RWPE2 (cell line): ENCODE results near the gene CCNE1.
A peak's percentile ranks its signal among the peaks of the same experiment; 100 is the strongest.

ENCODE experiments used
- ATAC-seq: fragments of 200-7000 bp; cut with Tn5 transposase; 3 replicates; pipeline ENCODE4 v1.9.1; 2021; ENCODE audit warnings: low read depth
- DNase-seq: peaks from one replicate; pipeline ENCODE4 v3.0.0-alpha.2; 2020; ENCODE audit warnings: low spot score
- H3K27ac ChIP-seq: fragments of 450-650 bp; 2 replicates; pipeline ENCODE4 v1.5.1; 2017; ENCODE audit warnings: mild to moderate bottlenecking; ENCODE audit not compliant: poor library complexity, severe bottlenecking
- H3K27me3 ChIP-seq: fragments of 250-450 bp; sonication (Bioruptor Pico); 2 replicates; pipeline ENCODE4 v1.5.1; 2021; ENCODE audit warnings: mild to moderate bottlenecking, moderate library complexity; ENCODE audit not compliant: insufficient read depth, poor library complexity, severe bottlenecking
- H3K36me3 ChIP-seq: fragments of 250-450 bp; sonication (Bioruptor Pico); 2 replicates; pipeline ENCODE4 v1.5.1; 2020; ENCODE audit warnings: low read depth, mild to moderate bottlenecking, moderate library complexity
- H3K4me1 ChIP-seq: fragments of 250-450 bp; sonication (Bioruptor Pico); 2 replicates; pipeline ENCODE4 v1.5.1; 2021; ENCODE audit warnings: mild to moderate bottlenecking, moderate library complexity; ENCODE audit not compliant: insufficient read depth, poor library complexity, severe bottlenecking
- H3K4me3 ChIP-seq: fragments of 250-450 bp; sonication (Bioruptor Pico); 2 replicates; pipeline ENCODE4 v1.5.1; 2021; ENCODE audit warnings: mild to moderate bottlenecking, moderate library complexity; ENCODE audit not compliant: severe bottlenecking
- H3K9me3 ChIP-seq: fragments of 250-450 bp; sonication (Bioruptor Pico); 2 replicates; pipeline ENCODE4 v1.5.1; 2021; ENCODE audit warnings: mild to moderate bottlenecking, moderate library complexity; ENCODE audit not compliant: severe bottlenecking
- CTCF ChIP-seq: fragments of 450-650 bp; IDR thresholded peaks from one replicate; pipeline ENCODE4 v1.5.1; 2017; ENCODE audit warnings: mild to moderate bottlenecking, moderate library complexity; ENCODE audit not compliant: poor library complexity, severe bottlenecking

The CCNE1 gene

GRCh38 chr19:29837996-29838395 is 26.2 kb downstream of the CCNE1 start:
- TF ChIP-seq CTCF, result no peak
- Histone ChIP-seq H3K36me3 (no peaks in the 10 kb centered on the region), H3K9me3 (no peaks in the 10 kb centered on the region), H3K4me3 (no peak overlapping the region), H3K27me3 (no peaks in the 10 kb centered on the region), H3K27ac (no peak overlapping the region), H3K4me1 (peaks cover 8% of the 10 kb centered on the region)
- ATAC-seq (no peak), DNase-seq (no peak)

GRCh38 chr19:29840066-29840950 is 28.5 kb downstream of the CCNE1 start:
- H3K9me3 ChIP-seq, result no peaks in the 10 kb centered on the region
- H3K4me3 ChIP-seq, result no peak overlapping the region
- H3K27ac ChIP-seq, result no peak overlapping the region
- no peaks in the 10 kb centered on the region for H3K36me3 ChIP-seq
- TF ChIP-seq CTCF, result no peak
- DNase-seq (no peak), ATAC-seq (no peak)
- no peaks in the 10 kb centered on the region for H3K27me3 ChIP-seq
- peaks cover 8% of the 10 kb centered on the region for H3K4me1 ChIP-seq

GRCh38 chr19:29841209-29841558 is 29.4 kb downstream of the CCNE1 start:
- Histone ChIP-seq H3K36me3 (no peaks in the 10 kb centered on the region), H3K4me3 (no peak overlapping the region), H3K27ac (no peak overlapping the region), H3K4me1 (peaks cover 8% of the 10 kb centered on the region), H3K27me3 (no peaks in the 10 kb centered on the region), H3K9me3 (no peaks in the 10 kb centered on the region)
- ATAC-seq (no peak), DNase-seq (no peak)
- TF ChIP-seq CTCF, result no peak

- Histone ChIP-seq H3K9me3 (no peaks in the 10 kb centered on the region), H3K36me3 (no peaks in the 10 kb centered on the region), H3K27ac (no peak overlapping the region), H3K4me3 (no peak overlapping the region), H3K4me1 (peaks cover 8% of the 10 kb centered on the region), H3K27me3 (no peaks in the 10 kb centered on the region)
- DNase-seq, result no peak
- TF ChIP-seq CTCF, result no peak
- ATAC-seq, result peak; percentile 38
Observed at GRCh38 chr19:29841559-29842367, 30.0 kb downstream of the CCNE1 start.
